Mucosa of stomach (tissue), 1 donor: ENCODE results near the gene LAPTM4A.
A peak's percentile ranks its signal among the peaks of the same experiment; 100 is the strongest.
"Not testable (repeated sequence)": the region's sequence is repeated elsewhere in the genome, so short reads cannot be mapped to it uniquely, and the experiment has no call there.

Experiments
- H3K27me3 ChIP-seq: one replicate; pipeline ENCODE4 v1.7.0; 2013; ENCODE audit warnings: mild to moderate bottlenecking, low read length; ENCODE audit not compliant: control insufficient read depth, insufficient read depth
- H3K36me3 ChIP-seq: one replicate; pipeline ENCODE4 v1.7.0; 2013; ENCODE audit warnings: low read length; ENCODE audit not compliant: control insufficient read depth, insufficient read depth
- H3K4me1 ChIP-seq: one replicate; pipeline ENCODE4 v1.7.0; 2013; ENCODE audit warnings: mild to moderate bottlenecking, low read length; ENCODE audit not compliant: control insufficient read depth, insufficient read depth
- H3K4me3 ChIP-seq: one replicate; pipeline ENCODE4 v1.7.0; 2013; ENCODE audit warnings: low read length
- H3K9ac ChIP-seq: one replicate; pipeline ENCODE4 v1.7.0; 2013; ENCODE audit warnings: mild to moderate bottlenecking, low read length, moderate library complexity
- H3K9me3 ChIP-seq: one replicate; pipeline ENCODE4 v1.7.0; 2013; ENCODE audit warnings: mild to moderate bottlenecking, low read length, moderate library complexity; ENCODE audit not compliant: control insufficient read depth
- donor health status: Pancreatic carcinoma.

Gene LAPTM4A

DNA sequence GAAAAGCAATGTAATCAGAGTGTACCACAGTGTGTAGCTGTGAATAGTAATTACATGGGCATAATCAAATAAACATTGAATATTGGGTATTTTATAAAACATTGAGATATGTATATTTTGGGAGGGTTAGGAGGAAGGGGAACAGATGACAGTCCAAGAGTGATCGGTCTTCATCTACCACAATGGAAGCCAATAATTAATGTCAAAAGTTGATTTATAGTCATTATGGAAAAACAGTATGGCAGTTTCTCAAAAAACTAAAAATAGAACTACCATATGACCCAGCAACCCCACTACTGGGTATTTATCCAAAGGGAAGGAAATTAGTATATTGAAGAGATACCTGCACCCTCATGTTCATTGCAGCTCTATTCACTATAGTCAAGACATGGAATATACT, 5.8 kb upstream of the LAPTM4A start:
- Histone ChIP-seq H3K27me3 (no peaks in the 10 kb centered on the region), H3K4me3 (no peak overlapping the region)

GRCh38 chr2:20054931-20055330, 3.5 kb upstream of the LAPTM4A start:
- no peaks in the 10 kb centered on the region for H3K27me3 ChIP-seq
- no peaks in the 10 kb centered on the region for H3K4me1 ChIP-seq
- no peaks in the 10 kb centered on the region for H3K36me3 ChIP-seq
- H3K4me3 ChIP-seq = no peak overlapping the region
- H3K9me3 ChIP-seq = no peaks in the 10 kb centered on the region
- no peak overlapping the region for H3K9ac ChIP-seq

More for the DNA sequence above, 5.8 kb upstream of the LAPTM4A start:
- no peaks in the 10 kb centered on the region for H3K36me3 ChIP-seq
- no peaks in the 10 kb centered on the region for H3K9me3 ChIP-seq
- H3K9ac ChIP-seq = no peak overlapping the region
- H3K4me1 ChIP-seq = no peaks in the 10 kb centered on the region

DNA sequence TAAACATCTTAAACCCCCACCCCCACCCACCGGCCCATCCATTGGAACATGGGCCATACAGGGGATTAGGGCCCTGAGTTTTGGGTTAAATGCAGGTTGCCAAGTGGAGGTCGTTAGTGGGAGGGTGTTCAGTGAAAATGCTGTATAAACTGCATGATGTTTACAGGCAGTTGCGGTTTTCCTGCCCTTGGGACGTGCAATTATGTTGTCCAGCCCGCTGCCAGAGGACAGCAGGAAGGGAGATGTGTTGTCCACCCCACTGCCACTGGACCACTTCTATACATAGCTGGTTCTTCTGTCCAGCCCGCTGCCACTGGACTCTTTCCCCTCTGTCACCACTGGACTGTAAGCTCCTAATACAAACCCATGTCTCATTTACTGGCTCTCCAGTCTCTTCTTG, 2.7 kb upstream of the LAPTM4A start:
- Histone ChIP-seq H3K36me3 (no peaks in the 10 kb centered on the region), H3K4me3 (no peak overlapping the region), H3K4me1 (no peaks in the 10 kb centered on the region), H3K9ac (no peak overlapping the region), H3K9me3 (no peaks in the 10 kb centered on the region), H3K27me3 (no peaks in the 10 kb centered on the region)

- peak overlapping the region; percentile 77 for H3K9ac ChIP-seq
- peaks cover 6% of the 10 kb centered on the region for H3K4me1 ChIP-seq
- H3K27me3 ChIP-seq = no peaks in the 10 kb centered on the region
- peak overlapping the region; percentile 70 for H3K4me3 ChIP-seq
- H3K9me3 ChIP-seq = no peaks in the 10 kb centered on the region
- H3K36me3 ChIP-seq = no peaks in the 10 kb centered on the region
Measured at GRCh38 chr2:20052861-20053281, 1.4 kb upstream of the LAPTM4A start.

GRCh38 chr2:20052229-20052851, 912 bp upstream of the LAPTM4A start:
- Histone ChIP-seq H3K4me1 (peaks cover 6% of the 10 kb centered on the region), H3K27me3 (no peaks in the 10 kb centered on the region), H3K9me3 (no peaks in the 10 kb centered on the region), H3K36me3 (no peaks in the 10 kb centered on the region), H3K4me3 (peak overlapping the region; percentile 70), H3K9ac (peak overlapping the region; percentile 77)

DNA sequence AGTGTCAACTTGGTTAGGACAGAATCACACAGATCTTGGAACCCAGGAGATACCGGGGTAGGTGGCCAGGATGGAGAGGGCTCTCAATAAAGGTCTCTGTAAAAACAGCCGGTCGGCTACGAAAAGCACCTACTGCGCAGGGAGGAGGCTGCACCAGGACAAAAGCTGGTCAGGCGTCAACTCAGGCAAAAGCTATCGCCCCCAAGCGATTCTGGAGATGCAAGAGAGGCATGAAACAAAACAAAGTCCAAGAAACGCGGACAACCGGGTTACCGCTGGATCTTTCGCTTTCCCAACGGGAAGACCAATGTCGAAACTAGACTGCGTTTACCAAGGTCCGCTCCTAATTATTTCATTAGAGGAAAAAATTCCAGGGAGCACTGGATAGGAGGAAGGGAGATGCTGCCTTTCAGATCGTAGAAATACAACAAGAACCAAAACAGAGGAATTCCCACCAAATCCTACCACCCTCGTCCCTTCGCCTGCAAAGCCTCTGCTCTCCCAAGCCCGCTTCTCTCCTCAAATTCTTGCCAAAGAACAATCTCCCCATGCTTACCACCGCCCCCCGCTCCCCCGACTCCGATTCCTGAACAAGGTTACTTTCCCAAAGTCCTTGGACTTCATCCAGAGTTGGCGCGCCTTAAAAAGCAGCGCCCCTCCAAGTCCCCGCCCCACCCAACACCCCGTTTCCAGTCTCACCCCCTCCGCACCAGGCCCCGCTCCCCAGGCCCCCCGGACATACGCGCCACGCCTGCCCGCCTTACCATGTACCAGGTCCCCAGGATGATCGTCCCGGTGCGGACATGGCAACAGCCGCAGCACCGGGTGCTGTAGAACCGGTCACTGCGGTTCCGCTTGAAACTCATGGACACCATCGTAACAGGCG, 539 bp downstream of the LAPTM4A start:
- no peaks in the 10 kb centered on the region for H3K27me3 ChIP-seq

GRCh38 chr2:20050104-20050645, 1.3 kb downstream of the LAPTM4A start:
- peak overlapping the region; percentile 77 for H3K9ac ChIP-seq

More for the DNA sequence above, 539 bp downstream of the LAPTM4A start:
- H3K4me1 ChIP-seq = peaks cover 6% of the 10 kb centered on the region
- H3K4me3 ChIP-seq = peak overlapping the region; percentile 70
- H3K9me3 ChIP-seq = no peaks in the 10 kb centered on the region
- H3K36me3 ChIP-seq = no peaks in the 10 kb centered on the region
- H3K9ac ChIP-seq = peak overlapping the region; percentile 77

GRCh38 chr2:20049637-20050036, 1.8 kb downstream of the LAPTM4A start:
- Histone ChIP-seq H3K4me1 (peaks cover 6% of the 10 kb centered on the region), H3K36me3 (no peaks in the 10 kb centered on the region), H3K27me3 (no peaks in the 10 kb centered on the region), H3K9me3 (no peaks in the 10 kb centered on the region), H3K9ac (peak overlapping the region; percentile 77), H3K4me3 (peak overlapping the region; percentile 70)

More at GRCh38 chr2:20050104-20050645, 1.3 kb downstream of the LAPTM4A start:
- H3K4me1 ChIP-seq = peaks cover 6% of the 10 kb centered on the region
- H3K36me3 ChIP-seq = no peaks in the 10 kb centered on the region
- no peaks in the 10 kb centered on the region for H3K9me3 ChIP-seq
- H3K27me3 ChIP-seq = no peaks in the 10 kb centered on the region
- peak overlapping the region; percentile 70 for H3K4me3 ChIP-seq

DNA sequence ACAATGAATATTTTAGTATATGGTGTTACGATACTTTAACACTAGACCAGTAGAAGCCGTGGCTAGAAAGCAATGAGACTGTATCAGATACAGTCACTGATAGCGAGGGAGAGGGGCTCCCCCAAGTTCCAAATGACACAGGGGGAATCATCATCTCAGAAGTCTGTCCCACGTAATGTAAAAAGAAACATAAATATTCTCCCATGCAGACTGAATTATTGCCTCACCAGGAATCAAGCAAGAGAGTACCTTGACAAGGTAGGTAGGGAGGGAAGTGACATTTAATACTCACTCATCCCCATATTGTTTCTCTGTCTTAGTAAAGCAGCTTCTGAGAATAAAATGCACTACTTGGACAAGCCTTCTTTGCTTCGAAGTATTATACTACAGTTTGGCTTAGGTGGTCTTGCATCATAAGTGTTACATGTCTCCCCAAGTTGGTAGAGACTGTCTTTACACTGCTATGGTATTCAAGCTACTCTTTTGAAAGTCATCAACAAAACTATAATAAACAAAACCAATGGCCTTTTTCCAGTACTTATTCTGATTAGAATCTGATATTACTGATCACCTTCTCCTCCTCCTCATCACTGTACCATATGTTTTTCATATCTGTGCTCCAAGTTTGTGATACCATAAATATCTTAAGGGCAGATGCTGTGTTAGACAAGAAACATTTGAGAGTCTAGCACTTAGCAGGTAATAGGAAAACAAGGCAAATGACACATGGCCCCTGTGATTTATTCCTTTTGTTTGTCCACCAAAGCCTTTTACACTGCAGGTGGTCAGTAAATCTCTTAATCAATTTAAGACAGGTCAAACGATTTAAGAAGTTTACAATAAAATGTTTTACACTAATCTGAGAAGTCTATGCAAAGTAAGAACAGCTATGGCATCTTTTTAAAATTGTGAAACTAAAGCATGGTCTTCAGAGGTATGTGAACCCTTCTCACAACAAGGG, 2.7 kb downstream of the LAPTM4A start:
- Histone ChIP-seq H3K4me1 (peaks cover 6% of the 10 kb centered on the region), H3K36me3 (no peaks in the 10 kb centered on the region), H3K4me3 (no peak overlapping the region), H3K27me3 (no peaks in the 10 kb centered on the region), H3K9ac (peak overlapping the region; percentile 32), H3K9me3 (no peaks in the 10 kb centered on the region)

DNA sequence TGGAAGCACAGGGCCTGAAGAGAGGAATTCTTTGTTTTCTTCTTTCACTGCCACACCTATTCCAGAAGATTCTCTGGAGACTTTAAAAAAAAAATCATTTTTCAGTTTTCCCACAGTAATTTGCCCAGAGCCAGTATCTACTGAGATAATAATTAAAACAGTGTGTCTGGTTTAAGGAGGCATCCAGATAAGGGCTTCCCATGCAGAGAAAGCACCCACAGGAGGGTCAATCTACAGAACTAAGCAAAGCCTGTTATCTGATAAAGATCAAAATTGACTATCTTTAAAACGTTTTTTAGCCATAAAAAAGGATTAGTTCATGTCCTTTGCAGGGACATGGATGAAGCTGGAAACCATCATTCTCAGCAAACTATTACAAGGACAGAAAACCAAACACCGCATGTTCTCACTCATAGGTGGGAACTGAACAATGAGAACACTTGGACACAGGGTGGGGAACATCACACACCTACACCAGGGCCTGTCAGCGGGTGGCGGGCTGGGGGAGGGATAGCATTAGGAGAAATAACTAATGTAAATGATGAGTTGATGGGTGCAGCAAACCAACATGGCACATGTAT, 5.6 kb downstream of the LAPTM4A start:
- H3K4me1 ChIP-seq = peaks cover 19% of the 10 kb centered on the region
- not testable (repeated sequence) for H3K4me3 ChIP-seq, H3K36me3 ChIP-seq, H3K27me3 ChIP-seq, H3K9me3 ChIP-seq, H3K9ac ChIP-seq

GRCh38 chr2:20044778-20045177, 6.7 kb downstream of the LAPTM4A start:
- Histone ChIP-seq H3K4me3 (no peak overlapping the region), H3K4me1 (peaks cover 22% of the 10 kb centered on the region), H3K9ac (no peak overlapping the region), H3K9me3 (no peaks in the 10 kb centered on the region), H3K27me3 (no peaks in the 10 kb centered on the region), H3K36me3 (no peaks in the 10 kb centered on the region)
